GM19240 (cell line): ENCODE measurements around the gene RAP2B.
"Not testable (repeated sequence)": the region's sequence is repeated elsewhere in the genome, so short reads cannot be mapped to it uniquely, and the experiment has no call there.

ENCODE experiments used
- DNase-seq: peaks from one replicate; pipeline ENCODE4 v3.0.0; 2011; ENCODE audit warnings: low spot score; ENCODE audit not compliant: insufficient read length

RAP2B gene

DNA sequence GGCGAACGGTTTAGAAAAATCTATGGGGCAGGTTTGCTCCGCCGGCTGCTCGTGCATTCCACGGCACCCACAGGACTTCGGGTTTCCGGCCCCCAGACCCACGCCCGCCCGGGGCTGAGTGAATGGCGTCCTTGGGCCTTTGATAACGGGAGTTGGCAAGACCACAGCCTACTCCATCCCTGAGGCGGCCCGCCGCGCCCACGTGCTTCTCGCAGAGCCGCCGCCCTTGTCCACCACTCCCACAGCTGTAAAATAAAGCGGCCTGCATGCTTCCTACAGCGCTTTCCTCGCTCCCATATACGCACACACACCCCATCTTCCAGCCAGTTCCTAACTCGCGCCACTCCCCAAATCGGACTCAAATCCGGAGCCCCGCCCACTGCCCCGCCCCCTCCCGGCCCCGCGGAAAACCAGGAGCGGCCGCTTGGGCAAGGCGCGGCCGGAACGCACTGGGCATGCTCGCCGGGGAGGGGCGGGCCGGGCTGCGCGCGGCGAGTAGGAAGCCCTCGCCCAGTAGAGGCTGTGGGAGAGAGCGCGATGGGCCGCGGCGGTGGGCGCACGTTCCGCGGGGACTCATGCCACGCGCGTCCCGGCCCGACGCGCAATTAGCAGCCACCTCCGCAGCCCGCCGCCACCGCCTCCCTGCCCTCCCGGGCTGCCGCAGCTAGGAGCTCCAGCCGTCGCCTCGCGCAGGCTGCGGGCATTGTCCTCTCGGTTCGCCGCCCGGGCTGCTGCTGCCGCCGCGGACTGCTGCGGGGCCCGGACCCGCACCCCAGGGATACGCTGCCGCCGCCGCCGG is at the start of gene RAP2B:
TSS of gene RAP2B (plus strand) at position 513 of the 799 bp plus-strand sequence. CDS start 468 bp downstream, outside the sequence.
- peak; percentile 69 for DNase-seq

DNA sequence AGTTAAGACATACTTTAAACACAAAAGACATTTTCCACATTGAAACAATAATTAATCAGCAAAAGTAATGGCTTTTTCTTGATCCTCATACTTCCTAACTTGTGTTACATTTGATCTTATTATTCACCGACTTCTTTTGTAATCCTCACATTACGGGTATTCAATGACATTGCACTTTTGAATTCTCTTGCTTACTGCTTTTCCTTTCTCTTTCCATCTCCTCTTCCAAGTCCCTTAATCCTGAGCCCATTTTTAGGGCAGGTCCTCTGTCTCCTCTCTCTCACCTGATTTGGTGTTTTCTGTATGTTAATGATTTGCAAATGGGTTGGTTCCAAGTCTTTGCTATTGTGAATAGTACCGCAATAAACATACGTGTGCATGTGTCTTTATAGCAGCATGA is 48.5 kb upstream of the RAP2B start:
- no peak for DNase-seq

DNA sequence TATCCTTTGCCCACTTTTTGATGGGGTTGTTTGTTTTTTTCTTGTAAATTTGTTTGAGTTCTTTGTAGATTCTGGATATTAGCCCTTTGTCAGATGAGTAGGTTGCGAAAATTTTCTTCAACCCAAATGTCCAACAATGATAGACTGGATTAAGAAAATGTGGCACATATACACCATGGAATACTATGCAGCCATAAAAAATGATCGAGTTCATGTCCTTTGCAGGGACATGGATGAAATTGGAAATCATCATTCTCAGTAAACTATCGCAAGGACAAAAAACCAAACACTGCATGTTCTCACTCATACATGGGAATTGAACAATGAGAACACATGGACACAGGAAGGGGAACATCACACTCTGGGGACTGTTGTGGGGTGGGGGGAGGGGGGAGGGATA is 47.8 kb upstream of the RAP2B start:
- DNase-seq, result not testable (repeated sequence)

DNA sequence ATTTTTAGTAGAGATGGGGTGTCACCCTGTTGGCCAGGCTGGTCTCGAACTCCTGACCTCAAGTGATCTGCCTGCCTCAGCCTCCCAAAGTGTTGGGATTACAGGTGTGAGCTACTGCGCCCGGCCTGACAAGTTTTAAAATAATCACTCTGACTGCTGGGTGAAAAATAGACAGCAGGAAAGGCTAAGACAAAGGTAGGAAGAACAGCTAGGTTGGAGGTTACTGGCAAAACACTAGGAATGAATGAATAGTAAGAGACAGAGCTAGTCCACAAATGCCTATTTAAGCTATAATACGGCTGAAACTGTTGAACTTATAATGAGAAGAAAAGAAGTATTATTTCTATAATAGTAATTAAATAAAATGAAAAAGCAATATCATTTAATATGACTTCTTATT is 46.7 kb upstream of the RAP2B start:
- DNase-seq, result no peak

DNA sequence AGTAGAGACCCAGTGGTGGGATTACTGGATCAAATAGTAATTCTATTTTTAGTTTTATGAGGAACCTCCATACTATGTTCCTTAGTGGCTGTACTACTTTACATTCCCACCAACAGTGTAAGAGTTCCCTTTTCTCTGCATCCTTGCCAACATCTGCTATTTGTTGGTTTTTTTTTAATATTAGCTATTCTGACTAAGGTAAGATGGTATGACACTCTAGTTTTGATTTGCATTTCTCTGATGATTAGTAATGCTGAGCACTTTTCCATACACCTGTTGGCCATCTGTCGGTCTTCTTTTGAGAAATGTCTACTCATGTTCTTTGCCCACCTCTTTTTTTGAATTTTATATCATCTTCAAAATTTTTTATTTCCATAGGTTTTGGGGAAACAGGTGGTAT is 34.2 kb upstream of the RAP2B start:
- no peak for DNase-seq

DNA sequence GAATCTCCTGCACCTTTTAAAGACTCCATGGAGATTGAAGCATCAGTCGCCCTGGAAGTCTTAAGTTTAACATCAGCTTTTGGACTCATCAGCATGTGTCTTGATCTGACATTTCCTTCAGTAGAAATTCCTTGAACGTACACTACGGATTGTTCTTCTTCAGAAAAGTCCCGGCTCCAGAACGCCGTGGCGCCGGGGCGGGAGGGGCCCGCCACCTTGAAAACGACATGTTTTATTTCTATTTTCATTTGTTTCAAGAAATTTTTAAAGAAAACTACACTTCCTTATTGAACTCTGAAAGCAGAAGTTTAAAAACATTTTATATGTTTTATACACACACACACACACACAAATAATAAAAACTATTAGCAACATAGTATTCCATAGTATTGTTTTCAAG is 32.6 kb upstream of the RAP2B start:
- no peak for DNase-seq

DNA sequence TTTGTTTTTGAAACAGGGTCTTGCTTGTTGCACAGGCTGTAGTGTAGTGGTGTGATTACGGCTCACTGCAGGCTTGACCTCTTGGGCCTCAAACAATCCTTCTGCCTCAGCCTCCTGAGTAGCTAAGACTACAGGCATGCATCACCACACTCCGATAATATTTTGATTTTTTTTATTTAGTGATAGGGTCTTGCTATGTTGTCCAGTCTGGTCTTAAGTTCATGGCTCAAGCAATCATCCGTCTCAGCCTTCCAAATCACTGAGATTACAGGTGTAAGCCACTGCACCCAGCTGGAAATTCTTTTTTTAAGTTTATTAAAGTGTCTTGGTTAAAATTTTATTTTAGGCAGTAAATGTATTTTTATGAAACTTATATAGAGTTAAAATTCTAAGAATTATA is 32.2 kb upstream of the RAP2B start:
- no peak for DNase-seq

DNA sequence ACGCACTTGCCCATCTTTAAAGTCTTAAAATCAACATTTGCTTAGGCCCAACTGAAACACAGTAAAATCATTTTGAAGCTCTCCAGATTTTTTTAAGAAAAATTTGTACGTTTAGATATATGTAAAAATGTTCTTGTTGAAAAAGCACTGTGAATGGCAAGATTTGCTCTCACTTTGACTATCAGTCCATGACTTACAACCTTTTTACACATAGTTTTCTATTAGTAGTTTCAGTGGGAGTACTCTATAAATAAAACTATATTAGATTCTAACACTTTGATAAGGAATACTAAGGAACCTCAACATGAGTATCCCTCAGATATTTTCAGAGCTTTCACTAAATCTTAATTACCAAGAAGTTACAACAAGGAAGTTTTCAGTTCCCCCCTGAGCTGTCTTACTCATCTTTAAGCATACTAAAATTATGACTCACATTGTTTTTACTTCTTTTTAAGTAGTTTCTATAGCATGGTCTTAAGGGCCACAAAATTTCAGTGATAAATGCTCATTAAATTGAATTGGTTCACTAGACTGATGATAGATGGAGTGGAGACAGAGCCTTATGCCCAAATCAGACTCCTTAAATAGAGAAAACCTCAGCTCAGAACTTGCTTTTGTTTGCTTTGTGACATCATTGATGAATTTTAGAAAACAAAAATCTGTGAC is 31.6 kb upstream of the RAP2B start:
- no peak for DNase-seq

DNA sequence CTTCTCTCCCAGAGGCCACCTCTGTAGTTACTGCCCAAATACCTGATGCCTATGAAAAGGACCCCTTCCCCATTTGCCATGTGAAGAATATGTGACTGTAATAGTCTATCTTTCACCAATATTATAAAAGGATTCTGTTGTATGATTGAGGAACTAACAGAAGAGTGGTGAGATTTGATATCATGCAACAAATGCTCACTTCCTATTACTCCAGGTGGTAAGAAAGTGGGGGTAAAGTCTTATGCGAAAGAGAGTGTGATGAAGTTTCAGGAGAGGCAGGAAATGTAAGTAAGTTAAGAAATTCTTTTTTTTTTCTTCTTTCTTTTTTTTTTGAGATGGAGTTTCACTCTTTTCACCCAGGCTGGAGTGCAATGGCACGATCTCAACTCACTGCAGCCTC is 24.4 kb upstream of the RAP2B start:
- no peak for DNase-seq

DNA sequence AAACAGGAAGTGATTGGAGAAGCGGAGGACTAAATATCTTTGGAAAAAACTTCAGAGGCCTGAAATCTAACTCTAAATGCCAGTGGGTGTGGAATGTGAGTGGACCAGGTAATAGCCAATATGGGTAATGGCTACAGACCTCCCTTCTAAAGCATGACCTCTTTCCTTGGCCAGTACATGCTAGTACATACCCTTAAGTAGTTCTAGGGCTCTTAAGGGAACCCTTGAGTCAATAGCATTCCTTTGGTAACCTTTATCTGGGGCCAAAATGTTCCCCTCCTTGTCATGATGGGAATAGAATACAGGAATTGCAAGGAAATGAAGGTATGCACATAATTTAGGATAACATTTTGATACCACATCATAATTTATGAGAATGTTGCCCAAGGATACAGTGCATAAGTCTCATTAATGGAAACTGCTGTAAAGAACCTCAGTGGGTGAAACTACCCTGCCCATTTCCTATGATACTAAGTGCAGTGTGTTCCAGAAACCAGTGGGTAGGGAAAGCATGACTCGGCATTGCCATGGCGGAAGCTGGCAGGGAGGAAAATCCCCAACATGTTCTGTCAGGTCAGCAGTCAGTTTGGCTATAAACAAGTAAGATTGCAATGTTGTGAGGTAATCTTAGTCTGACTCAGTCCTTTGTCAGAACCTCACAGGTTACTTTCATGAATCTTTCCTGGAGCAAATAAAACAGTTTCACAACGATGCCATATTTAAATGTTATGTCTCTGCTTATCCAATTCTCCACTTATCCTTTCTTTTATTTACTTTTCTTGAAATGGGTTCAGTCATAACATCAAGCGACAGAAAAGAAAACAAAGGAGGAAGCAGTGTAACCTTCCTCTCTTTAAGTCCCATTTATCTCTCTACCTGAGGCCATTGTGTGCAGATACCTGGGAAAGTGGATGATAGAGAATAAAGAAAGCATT is 23.5 kb upstream of the RAP2B start:
- no peak for DNase-seq

DNA sequence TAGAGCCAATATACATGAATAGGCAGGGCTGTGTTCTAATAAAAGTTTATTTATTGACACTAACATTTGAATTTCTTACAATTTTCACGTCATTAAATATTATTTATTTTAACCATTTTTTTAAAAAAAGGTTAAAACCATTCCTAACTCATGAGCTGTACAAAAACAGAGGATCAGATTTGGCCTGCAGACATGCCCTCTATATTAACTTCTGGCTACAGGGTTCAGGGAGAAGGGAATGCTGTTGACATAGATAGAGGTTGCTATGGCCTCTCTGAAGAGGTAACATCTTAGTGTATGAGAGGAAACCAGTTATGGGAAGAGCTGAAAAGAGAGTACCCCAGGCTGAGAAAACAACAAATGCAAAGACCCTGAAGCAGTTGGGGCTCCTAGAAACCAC is 19.1 kb upstream of the RAP2B start:
- DNase-seq, result no peak

DNA sequence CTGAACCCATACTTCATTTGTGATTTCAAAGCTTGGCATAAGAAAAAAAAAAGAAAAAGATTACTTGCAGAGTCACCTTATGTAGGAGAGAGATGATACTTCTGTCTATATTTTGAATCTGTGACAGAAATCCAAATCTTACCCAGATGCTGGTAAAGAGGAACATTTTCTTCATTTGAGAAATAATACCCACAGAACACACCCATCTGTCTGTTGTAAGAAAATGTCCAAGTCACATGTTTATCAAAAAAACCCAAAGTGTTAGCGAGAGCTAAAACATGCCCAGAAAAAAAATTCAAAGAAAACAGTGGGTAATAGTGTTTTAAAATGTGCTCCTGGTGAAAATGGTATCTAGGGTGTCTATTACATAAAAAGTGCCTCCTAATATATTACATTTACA is 18.0 kb upstream of the RAP2B start:
- no peak for DNase-seq

DNA sequence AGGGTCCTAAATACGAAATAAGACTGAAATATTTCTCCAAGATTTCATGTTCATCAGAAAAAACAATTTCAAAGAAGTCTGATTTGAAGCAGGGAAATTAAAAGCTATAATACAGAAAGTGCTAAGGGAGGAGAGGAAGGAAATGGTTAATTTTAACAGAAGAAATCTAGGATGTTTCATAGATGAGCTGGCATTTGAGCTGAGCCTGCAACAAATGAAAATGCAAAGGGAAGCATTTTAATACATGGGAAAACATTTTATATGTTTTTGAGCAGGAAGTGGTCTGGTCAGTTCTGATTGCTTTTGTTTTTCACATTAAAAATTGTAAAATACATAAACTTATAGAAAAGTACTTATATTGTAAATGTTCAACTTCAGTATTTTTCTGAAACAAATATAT is 17.2 kb upstream of the RAP2B start:
- no peak for DNase-seq

DNA sequence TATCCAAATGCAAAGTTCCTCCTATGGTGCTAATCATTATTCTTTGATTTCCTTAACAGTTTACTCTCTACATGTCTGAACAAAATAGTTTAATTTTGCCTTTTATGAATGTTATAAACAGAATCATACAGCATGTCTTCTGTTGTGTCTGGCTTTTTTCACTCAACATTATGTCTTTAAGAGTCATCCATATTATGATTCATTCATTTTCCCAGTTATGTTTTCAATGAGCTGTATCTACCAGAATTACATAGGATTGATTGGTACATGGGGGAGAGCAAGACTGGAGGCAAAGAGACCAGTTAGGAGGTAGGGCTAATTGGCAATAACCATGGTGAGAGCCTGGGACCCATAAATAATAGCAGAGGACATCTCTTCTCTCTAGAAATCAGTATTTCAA is 16.6 kb upstream of the RAP2B start:
- no peak for DNase-seq

DNA sequence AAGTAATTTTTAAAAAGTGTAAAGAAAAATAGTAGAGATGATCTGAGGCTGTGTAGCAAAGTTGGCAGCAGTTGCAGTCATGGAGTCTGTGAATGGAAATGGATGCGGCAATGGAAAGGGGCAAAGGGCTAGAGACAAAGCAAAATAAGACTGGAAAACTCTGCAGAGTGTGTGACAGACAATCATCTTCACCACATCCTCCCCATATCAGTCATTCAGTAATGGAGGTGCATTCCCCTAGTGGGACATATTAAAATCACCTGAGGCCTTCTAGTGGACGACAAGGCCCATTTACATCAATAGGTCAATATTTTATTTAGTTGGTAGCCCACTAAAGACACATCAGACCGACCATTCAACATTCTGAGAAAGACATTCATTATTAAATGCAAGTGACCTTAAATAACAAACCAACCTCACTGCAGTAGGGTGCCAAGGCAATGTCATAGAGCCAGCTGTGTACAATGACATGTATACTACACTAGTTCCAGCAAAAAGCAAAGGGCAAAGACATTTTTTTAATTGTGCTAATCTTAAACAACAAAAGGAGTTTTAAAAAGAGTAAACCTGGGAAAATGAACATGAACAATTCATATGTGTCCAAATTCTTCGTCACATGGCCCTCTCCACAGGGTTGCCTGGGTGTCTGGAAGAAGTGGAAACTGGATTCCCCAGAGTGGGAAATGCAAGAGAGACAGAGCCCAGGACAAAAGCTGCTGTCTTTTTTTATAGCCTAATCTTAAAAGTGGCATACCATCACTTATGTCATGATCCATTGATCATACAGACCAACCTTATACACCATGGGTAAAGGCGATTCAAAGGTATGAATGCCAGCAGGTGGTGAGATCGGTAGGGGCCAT is 15.6 kb upstream of the RAP2B start:
- DNase-seq, result no peak

DNA sequence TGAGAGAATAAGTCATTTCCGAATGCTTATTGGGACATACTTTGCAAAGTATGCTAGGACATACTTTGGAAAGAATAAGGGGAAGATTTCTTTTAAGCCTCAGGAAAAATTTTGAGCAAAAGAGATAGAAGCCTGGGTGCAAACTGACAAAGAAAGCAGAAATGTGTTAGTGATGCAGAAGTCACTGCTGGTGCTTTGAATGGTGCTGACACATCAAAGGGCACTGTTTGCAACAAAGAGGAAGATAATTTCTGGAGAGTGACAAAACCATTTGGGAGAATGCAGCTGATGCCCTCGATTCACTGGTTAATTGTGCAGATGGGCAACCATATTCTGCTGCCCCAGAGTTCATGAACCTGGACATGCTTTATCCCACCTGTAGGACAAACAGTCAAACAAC is 11.0 kb upstream of the RAP2B start:
- no peak for DNase-seq

DNA sequence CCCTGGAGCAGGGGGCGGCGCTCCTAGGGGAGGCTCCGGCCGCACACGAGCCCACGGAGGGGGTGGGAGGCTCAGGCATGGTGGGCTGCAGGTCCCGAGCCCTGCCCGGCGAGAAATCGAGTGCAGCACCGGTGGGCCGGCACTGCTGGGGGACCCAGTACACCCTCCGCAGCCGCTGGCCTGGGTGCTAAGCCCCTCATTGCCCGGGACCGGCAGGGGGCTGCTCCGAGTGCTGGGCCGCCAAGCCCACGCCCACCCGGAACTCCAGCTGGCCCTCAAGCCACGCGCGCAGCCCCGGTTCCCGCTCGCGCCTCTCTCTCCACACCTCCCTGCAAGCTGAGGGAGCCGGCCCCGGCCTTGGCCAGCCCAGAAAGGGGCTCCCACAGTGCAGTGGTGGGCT is 6.2 kb upstream of the RAP2B start:
- not testable (repeated sequence) for DNase-seq

DNA sequence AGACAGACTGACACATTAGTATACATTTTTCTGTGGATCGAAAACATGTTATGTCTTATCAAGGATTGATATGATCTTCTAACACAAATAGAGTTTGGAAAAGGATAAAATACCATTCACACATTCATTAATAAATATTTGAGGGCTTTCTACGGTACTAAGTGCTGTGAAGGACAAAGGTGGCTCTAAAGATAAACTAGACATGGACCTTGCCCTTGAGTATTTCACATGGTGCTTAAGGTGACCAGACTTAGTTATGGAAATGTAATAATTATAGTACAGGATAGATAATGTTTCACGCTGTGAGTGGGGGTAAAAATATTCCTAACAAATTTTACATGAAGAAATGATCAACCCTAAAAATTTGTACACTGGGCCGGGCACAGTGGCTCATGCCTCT is 3.8 kb upstream of the RAP2B start:
- no peak for DNase-seq

DNA sequence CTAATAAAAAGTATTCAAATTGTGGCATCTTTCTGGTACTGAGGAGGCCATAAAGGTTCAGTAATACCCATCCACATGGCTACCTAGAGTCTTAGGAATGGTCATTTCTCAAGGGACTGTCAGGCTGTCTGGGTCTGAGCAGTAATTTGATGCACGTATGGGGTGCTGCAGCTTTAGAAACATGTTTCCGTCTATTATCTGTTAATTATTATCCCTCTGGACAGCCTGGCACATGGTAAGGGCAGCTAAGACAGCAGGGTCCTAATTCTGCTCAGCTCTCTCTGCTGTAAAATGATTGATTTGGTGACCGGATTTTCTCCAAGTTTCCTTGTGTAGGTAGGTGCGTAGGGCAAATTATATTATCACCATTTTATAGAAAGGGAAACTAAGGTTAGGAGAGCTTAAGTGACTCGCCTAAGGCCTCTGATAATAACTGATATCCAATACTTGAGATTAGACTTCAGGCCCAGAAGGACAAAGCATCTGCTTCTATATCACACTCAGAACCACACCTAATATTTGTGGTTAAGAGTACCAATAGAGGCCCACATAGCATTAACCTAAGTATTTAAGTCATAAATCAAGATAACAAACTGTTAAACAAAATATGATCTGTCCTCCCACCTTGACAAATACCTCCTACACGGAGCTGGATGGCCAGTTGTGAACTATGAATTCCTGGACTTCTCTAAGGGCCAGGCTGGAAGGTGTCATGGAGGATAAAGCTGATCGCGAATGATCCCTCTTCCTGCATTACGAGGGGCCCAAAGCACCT is 2.9 kb upstream of the RAP2B start:
- DNase-seq, result no peak

DNA sequence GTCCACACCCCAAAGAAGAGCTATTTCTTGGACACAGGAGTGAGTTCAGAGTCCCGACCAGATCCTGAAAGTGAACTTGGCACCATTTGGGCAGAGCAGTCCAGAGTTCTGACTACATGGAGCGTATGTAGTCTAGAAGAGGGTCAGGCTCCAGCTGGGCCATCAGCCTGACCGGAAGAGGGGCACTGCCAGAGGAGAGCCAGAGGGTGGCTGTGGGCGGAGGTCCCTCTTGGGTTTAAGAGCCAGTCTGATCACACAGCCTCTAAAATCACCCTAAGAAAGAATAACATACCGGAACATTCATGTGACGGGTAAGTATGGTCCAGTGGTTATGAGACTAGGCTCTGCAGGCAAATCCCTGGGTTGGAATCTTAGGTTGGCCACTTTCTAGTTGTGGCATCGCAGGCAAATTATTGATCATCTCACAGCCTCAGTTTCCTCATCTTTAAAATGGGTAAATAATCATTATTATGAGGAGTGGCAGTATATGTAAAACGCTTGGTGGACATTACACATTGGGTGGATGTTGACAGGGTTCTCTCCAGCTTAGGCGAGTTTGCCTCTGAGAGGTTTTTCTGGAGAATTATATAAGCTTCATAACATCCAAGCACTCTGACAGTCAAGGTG is 2.1 kb upstream of the RAP2B start:
- DNase-seq, result no peak
